HepG2 (cell line): ENCODE results near the gene TTYH2. TPM values are rescaled to one million over a fixed set of nuclear protein-coding genes. Genes with fewer than 3 reads are reported as not detected.

Experiments
- AGO1 ChIP-seq: fragments of 200-400 bp; formaldehyde crosslinking; IDR thresholded peaks from 2 replicates; pipeline ENCODE4 v1.6.1; 2017; ENCODE audit warnings: mild to moderate bottlenecking, low read depth, low read length, moderate library complexity; ENCODE audit not compliant: poor library complexity, severe bottlenecking
- BORCS8-MEF2B ChIP-seq: sonication (generic); formaldehyde crosslinking; IDR thresholded peaks from 2 replicates; pipeline ENCODE4 v1.8.0; 2022; ENCODE audit warnings: mild to moderate bottlenecking, missing genetic modification reagents
- FOXK1 ChIP-seq: sonication (generic); formaldehyde crosslinking; IDR thresholded peaks from 2 replicates; pipeline ENCODE4 v1.4.0; 2020; ENCODE audit warnings: low read depth, missing genetic modification reagents, borderline replicate concordance
- GTF3A ChIP-seq: sonication (generic); formaldehyde crosslinking; conservative IDR thresholded peaks from 2 replicates; pipeline ENCODE4 v1.4.0; 2020; ENCODE audit warnings: mild to moderate bottlenecking, missing genetic modification reagents
- HNRNPH1 ChIP-seq: fragments of 200-400 bp; formaldehyde crosslinking; optimal IDR thresholded peaks from 2 replicates; pipeline ENCODE3; 2017; ENCODE audit warnings: mild to moderate bottlenecking, low read depth, low read length
- KDM2A ChIP-seq: sonication (generic); formaldehyde crosslinking; IDR thresholded peaks from 2 replicates; pipeline ENCODE4 v1.4.0; 2020; ENCODE audit warnings: low read depth, missing genetic modification reagents, borderline replicate concordance
- KDM3A ChIP-seq: IDR thresholded peaks from 2 replicates; pipeline ENCODE4 v1.6.1; 2018; ENCODE audit warnings: low read depth, missing compliant biosample characterization
- KLF11 ChIP-seq: IDR thresholded peaks from 2 replicates; pipeline ENCODE4 v1.6.1; 2016; ENCODE audit warnings: missing compliant biosample characterization
- MTF1 ChIP-seq: sonication (generic); formaldehyde crosslinking; IDR thresholded peaks from 2 replicates; pipeline ENCODE4 v1.5.0; 2020; ENCODE audit warnings: missing genetic modification reagents
- NCOA5 ChIP-seq: sonication (generic); formaldehyde crosslinking; IDR thresholded peaks from 2 replicates; pipeline ENCODE4 v1.4.0; 2020; ENCODE audit warnings: missing genetic modification reagents
- NFIB ChIP-seq: sonication (generic); formaldehyde crosslinking; IDR thresholded peaks from 2 replicates; pipeline ENCODE4 v1.9.0; 2021; ENCODE audit warnings: missing genetic modification reagents, mild to moderate bottlenecking, borderline replicate concordance
- NFKB2 ChIP-seq: sonication (generic); formaldehyde crosslinking; IDR thresholded peaks from 2 replicates; pipeline ENCODE4 v1.4.0; 2020; ENCODE audit warnings: missing genetic modification reagents, borderline replicate concordance
- NR2F6 ChIP-seq, 2 experiments: IDR thresholded peaks; 2 replicates each; pipeline ENCODE4 v1.6.1; 2016; ENCODE audit warnings: antibody characterized with exemption in 1 of 2, mild to moderate bottlenecking in 1 of 2
- PHF8 ChIP-seq: sonication (generic); formaldehyde crosslinking; IDR thresholded peaks from 2 replicates; pipeline ENCODE4 v1.5.0; 2020; ENCODE audit warnings: missing genetic modification reagents
- RARA ChIP-seq: IDR thresholded peaks from 2 replicates; pipeline ENCODE4 v1.6.1; 2016; ENCODE audit warnings: missing genetic modification reagents, missing compliant biosample characterization
- REPIN1 ChIP-seq: sonication (generic); formaldehyde crosslinking; IDR thresholded peaks from 2 replicates; pipeline ENCODE4 v1.8.0; 2022; ENCODE audit warnings: missing genetic modification reagents, low read depth, mild to moderate bottlenecking, borderline replicate concordance
- RFX3 ChIP-seq: IDR thresholded peaks from 2 replicates; pipeline ENCODE4 v1.6.1; 2016; ENCODE audit warnings: missing biosample characterization, missing genetic modification reagents
- SAP130 ChIP-seq: IDR thresholded peaks from 2 replicates; pipeline ENCODE4 v1.6.1; 2016; ENCODE audit warnings: low read depth
- TBP ChIP-seq: sonication (generic); formaldehyde crosslinking; IDR thresholded peaks from 2 replicates; pipeline ENCODE4 v1.5.0; 2020; ENCODE audit warnings: missing genetic modification reagents
- U2AF2 ChIP-seq: fragments of 200-400 bp; formaldehyde crosslinking; IDR thresholded peaks from 2 replicates; pipeline ENCODE4 v1.6.1; 2017; ENCODE audit warnings: low read depth, mild to moderate bottlenecking, low read length
- ZC3H4 ChIP-seq: sonication (generic); formaldehyde crosslinking; IDR thresholded peaks from 2 replicates; pipeline ENCODE4 v1.4.0; 2020; ENCODE audit warnings: missing genetic modification reagents, borderline replicate concordance
- polyA plus RNA-seq, 8 experiments: library from polyadenylated mRNA; depleted of rRNA in 3 of 8; stranded (reverse) in 7 of 8; unstranded in 1 of 8; fragments of >200 nt; fragmentation: Illumina TruSeq in 4 of 8; extraction: Trizol in 4 of 8; gene quantifications; 2 replicates each; pipeline versions ENCODE4 v1.2.1 to v1.2.3, GENCODE V29; 2011 to 2016; ENCODE audit warnings: low read depth in 4 of 8, missing spikeins in 1 of 8, mixed read lengths in 1 of 8; ENCODE audit not compliant: insufficient read depth in 1 of 8
- total RNA-seq, 5 experiments: library from RNA; depleted of rRNA; stranded (reverse); fragments of >200 nt; fragmentation: Illumina TruSeq; extraction: Trizol; gene quantifications; 2 replicates each; pipeline ENCODE4 v1.2.3, GENCODE V29; 2016; ENCODE audit warnings: low read depth in 1 of 5
- TF ChIP-seq, protein P1 (sequence below): IDR thresholded peaks from 2 replicates; pipeline ENCODE4 v1.6.1; 2012; ENCODE audit warnings: inconsistent platforms
- TF ChIP-seq, protein P2 (sequence below): IDR thresholded peaks from 2 replicates; pipeline ENCODE4 v1.6.1; 2018; ENCODE audit warnings: missing genetic modification reagents, mild to moderate bottlenecking, missing compliant biosample characterization
- TF ChIP-seq, protein P3 (sequence below): sonication (generic); formaldehyde crosslinking; IDR thresholded peaks from 2 replicates; pipeline ENCODE4 v1.4.0; 2020; ENCODE audit warnings: missing genetic modification reagents, borderline replicate concordance
- TF ChIP-seq, protein P4 (sequence below): sonication (generic); formaldehyde crosslinking; IDR thresholded peaks from 2 replicates; pipeline ENCODE4 v1.9.0; 2021; ENCODE audit warnings: missing genetic modification reagents, mild to moderate bottlenecking, borderline replicate concordance

Gene TTYH2
- total and polyA plus RNA-seq, 2 of the 13 experiments (the other 11 are each of a cell fraction or from before 2014, with no cell fraction given), result 0.77 to 0.96 TPM

DNA sequence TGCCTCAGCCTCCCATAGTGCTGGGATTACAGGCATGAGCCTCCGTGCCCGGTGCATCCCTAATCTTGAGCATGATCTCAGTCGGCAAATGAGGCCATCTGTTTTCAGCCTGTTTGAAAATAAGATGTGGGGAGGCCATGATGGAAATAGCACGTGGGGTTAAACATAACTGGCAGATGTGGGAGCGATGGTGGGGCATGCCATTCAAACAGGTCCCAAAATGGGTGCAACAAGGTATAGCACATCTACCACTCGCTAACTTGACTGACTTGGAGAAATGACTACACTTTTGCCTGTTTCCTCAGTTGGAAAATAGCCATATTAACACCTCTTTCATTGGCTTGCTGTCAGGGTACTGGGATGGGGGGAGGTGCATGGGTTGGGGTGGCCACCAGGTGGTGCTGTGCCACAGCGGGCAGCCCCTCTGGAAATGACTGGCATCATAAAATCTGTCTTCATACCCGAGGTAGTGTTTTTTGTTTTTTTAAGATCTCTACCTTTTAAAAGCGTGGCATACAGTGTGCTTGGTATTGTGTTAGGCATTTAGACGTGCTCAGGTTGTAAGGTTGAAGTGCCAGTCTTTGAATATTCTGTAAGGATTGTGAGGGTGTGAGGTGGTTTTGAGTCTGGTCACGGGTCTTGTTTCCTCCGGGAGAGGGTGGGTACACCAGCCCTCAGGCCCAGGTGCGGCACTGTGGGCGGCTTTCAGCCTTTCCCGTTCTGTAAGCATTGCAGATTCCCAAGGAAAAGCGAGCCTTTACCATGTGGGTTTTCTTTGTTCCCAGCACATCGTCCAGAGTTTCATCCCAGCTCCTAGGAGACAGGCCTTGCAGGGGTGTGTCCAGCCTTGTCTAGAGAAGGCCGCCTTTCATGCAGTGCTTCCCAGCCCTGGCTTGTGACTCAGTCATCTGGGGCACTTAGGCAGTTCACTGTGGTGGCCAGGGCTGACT, 2.9 kb upstream of the TTYH2 start (continued):
- TF ChIP-seq FOXK1 (CRISPR knock-in tag), result peak; percentile 41; the same call in 1 of the 2 replicates
- TF ChIP-seq, protein P1, sequence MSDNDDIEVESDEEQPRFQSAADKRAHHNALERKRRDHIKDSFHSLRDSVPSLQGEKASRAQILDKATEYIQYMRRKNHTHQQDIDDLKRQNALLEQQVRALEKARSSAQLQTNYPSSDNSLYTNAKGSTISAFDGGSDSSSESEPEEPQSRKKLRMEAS, result peak; percentile 51
- TF ChIP-seq RFX3 (CRISPR knock-in tag), result no peak
- no peak for TF ChIP-seq NFKB2 (CRISPR knock-in tag)
- TF ChIP-seq BORCS8-MEF2B (CRISPR knock-in tag), result no peak; the same call in 1 of the 2 replicates
- no peak for TF ChIP-seq NR2F6 (IDR thresholded peaks at IDR 0.05)
- TF ChIP-seq NR2F6 (CRISPR knock-in tag; IDR thresholded peaks at IDR 0.05), result no peak
- TF ChIP-seq NFIB (CRISPR knock-in tag), result peak; percentile 67; the same call in 1 of the 2 replicates
- no peak for TF ChIP-seq AGO1
- peak; percentile 45 for TF ChIP-seq SAP130 (CRISPR knock-in tag)
- TF ChIP-seq KLF11 (CRISPR knock-in tag), result 0 out of 2 replicates have a peak, but pooled peaks have one; percentile 38
- TF ChIP-seq REPIN1 (CRISPR knock-in tag), result peak; percentile 22; the same call in 1 of the 2 replicates
- no peak for TF ChIP-seq TBP (CRISPR knock-in tag)
- peak; percentile 54; the same call in 1 of the 2 replicates for TF ChIP-seq KDM3A (CRISPR knock-in tag)
- TF ChIP-seq NCOA5 (CRISPR knock-in tag), result no peak
- no peak for TF ChIP-seq U2AF2
- no peak for TF ChIP-seq MTF1 (CRISPR knock-in tag)
- no peak; the same call in none of the 2 replicates for TF ChIP-seq ZC3H4 (CRISPR knock-in tag)
- TF ChIP-seq, protein P2, sequence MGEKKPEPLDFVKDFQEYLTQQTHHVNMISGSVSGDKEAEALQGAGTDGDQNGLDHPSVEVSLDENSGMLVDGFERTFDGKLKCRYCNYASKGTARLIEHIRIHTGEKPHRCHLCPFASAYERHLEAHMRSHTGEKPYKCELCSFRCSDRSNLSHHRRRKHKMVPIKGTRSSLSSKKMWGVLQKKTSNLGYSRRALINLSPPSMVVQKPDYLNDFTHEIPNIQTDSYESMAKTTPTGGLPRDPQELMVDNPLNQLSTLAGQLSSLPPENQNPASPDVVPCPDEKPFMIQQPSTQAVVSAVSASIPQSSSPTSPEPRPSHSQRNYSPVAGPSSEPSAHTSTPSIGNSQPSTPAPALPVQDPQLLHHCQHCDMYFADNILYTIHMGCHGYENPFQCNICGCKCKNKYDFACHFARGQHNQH (CRISPR knock-in tag), result peak; percentile 8; the same call in 1 of the 2 replicates
- TF ChIP-seq, protein P3, sequence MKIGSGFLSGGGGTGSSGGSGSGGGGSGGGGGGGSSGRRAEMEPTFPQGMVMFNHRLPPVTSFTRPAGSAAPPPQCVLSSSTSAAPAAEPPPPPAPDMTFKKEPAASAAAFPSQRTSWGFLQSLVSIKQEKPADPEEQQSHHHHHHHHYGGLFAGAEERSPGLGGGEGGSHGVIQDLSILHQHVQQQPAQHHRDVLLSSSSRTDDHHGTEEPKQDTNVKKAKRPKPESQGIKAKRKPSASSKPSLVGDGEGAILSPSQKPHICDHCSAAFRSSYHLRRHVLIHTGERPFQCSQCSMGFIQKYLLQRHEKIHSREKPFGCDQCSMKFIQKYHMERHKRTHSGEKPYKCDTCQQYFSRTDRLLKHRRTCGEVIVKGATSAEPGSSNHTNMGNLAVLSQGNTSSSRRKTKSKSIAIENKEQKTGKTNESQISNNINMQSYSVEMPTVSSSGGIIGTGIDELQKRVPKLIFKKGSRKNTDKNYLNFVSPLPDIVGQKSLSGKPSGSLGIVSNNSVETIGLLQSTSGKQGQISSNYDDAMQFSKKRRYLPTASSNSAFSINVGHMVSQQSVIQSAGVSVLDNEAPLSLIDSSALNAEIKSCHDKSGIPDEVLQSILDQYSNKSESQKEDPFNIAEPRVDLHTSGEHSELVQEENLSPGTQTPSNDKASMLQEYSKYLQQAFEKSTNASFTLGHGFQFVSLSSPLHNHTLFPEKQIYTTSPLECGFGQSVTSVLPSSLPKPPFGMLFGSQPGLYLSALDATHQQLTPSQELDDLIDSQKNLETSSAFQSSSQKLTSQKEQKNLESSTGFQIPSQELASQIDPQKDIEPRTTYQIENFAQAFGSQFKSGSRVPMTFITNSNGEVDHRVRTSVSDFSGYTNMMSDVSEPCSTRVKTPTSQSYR (CRISPR knock-in tag), result peak; percentile 72; the same call in 1 of the 2 replicates
- TF ChIP-seq RARA (CRISPR knock-in tag), result 0 out of 2 replicates have a peak, but pooled peaks have one; percentile 24
- TF ChIP-seq HNRNPH1, result peak; percentile 90
- no peak for TF ChIP-seq GTF3A (CRISPR knock-in tag)
- TF ChIP-seq KDM2A (CRISPR knock-in tag), result 0 out of 2 replicates have a peak, but pooled peaks have one; percentile 67
- TF ChIP-seq, protein P4, sequence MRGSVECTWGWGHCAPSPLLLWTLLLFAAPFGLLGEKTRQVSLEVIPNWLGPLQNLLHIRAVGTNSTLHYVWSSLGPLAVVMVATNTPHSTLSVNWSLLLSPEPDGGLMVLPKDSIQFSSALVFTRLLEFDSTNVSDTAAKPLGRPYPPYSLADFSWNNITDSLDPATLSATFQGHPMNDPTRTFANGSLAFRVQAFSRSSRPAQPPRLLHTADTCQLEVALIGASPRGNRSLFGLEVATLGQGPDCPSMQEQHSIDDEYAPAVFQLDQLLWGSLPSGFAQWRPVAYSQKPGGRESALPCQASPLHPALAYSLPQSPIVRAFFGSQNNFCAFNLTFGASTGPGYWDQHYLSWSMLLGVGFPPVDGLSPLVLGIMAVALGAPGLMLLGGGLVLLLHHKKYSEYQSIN (CRISPR knock-in tag), result no peak
- 0 out of 2 replicates have a peak, but pooled peaks have one; percentile 18 for TF ChIP-seq PHF8 (CRISPR knock-in tag)
